ENCODE measurements around the gene GRID1.

DNA sequence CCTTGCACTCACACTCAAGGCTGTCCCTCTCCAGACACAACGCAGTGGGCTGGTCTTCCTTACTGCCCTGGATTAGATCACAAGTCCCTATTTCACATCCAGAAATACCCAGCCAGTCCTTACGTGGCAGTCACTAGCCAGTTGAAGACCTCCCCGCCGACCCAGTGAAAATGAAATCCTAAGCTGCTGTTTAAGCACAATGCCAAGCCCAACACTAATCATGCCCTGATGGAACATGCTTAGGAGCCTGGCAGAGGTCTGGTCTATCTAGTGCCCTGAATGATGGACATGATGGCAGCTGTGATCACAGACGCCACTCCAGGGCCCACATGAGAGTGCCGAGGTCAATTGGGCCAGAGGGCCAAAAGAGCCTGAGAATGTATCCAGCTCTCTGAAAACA lies 389.0 kb downstream of the GRID1 start:
- TF ChIP-seq, protein P1, sequence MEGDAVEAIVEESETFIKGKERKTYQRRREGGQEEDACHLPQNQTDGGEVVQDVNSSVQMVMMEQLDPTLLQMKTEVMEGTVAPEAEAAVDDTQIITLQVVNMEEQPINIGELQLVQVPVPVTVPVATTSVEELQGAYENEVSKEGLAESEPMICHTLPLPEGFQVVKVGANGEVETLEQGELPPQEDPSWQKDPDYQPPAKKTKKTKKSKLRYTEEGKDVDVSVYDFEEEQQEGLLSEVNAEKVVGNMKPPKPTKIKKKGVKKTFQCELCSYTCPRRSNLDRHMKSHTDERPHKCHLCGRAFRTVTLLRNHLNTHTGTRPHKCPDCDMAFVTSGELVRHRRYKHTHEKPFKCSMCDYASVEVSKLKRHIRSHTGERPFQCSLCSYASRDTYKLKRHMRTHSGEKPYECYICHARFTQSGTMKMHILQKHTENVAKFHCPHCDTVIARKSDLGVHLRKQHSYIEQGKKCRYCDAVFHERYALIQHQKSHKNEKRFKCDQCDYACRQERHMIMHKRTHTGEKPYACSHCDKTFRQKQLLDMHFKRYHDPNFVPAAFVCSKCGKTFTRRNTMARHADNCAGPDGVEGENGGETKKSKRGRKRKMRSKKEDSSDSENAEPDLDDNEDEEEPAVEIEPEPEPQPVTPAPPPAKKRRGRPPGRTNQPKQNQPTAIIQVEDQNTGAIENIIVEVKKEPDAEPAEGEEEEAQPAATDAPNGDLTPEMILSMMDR (IDR thresholded peaks at IDR 0.05 in 8 of 11, conservative IDR thresholded peaks at IDR 0.05 in 3 of 11), result no peak
- TF ChIP-seq POLR2A (IDR thresholded peaks at IDR 0.05), result no peak
